ENCODE measurements around the gene OR11L1.

Gene OR11L1, protein sequence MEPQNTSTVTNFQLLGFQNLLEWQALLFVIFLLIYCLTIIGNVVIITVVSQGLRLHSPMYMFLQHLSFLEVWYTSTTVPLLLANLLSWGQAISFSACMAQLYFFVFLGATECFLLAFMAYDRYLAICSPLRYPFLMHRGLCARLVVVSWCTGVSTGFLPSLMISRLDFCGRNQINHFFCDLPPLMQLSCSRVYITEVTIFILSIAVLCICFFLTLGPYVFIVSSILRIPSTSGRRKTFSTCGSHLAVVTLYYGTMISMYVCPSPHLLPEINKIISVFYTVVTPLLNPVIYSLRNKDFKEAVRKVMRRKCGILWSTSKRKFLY

DNA sequence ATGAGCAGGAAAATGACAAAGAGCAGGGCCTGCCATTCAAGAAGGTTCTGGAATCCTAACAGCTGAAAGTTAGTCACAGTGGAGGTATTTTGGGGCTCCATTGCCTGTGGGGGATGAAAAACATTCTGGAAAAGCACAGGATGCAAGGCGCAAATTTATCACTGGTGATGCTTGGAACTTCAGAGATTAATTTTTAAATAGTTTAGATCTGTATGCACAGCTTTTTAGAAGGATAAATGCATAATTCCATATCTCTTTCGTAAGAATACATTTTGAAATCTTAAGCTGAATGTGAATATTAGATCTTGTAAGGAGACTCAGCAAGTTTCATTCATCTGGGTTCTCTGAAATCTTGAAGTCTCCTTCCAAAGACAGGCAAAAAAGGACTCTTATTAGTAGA is at the start of gene OR11L1:
Gene OR11L1 (minus strand): TSS at position 101 of the 400 bp plus-strand sequence. CDS start 0 bp downstream, at position 101.
- no peak for DNase-seq

DNA sequence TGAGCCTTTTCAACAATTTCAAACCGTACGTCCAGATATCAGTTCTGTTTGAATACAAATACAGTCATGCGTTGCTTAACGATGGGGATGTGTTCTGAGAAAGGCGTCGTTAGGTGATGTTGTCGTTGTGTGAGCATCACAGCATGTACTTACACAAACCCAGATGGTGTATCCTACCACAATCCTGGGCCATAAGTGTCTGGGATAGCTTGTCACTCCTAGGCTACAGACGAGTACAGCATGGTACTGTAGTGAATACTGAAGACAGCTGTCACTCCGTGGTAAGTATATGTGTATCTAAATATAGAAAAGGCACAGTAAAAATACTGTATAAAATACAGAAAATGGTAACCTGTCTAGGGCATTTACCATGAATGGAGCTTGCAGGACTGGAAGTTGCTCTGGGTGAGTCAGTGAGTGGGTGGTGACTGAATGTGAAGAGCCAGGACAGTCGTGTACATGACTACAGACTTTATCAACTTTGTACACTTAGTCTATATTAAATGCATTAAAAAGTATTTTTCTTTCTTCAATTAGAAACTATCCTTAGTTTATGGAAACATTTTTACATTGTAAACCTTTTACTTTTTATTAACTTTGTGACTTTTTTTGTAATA is 43.2 kb upstream of the OR11L1 start:
- DNase-seq = no peak

DNA sequence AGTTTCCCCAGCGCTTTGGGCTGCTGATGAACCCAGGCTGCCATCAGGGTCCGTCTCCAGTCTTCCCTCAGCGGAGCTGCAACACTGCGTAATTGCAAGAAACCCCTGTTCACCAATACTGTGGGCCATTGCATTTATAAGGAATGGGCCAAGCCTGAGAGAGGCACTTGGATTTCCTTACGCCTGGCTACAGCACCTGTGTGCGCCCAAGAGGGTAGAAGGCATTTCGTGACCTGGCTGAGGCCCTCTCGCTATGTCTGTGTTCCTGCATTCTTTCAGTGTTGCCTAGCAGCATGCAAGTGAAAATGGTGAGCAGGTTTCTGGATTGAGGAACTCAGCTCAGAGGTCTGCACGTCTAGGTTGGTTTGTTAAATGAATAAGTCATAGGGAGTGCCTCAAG is 41.6 kb upstream of the OR11L1 start:
- no peak for DNase-seq

DNA sequence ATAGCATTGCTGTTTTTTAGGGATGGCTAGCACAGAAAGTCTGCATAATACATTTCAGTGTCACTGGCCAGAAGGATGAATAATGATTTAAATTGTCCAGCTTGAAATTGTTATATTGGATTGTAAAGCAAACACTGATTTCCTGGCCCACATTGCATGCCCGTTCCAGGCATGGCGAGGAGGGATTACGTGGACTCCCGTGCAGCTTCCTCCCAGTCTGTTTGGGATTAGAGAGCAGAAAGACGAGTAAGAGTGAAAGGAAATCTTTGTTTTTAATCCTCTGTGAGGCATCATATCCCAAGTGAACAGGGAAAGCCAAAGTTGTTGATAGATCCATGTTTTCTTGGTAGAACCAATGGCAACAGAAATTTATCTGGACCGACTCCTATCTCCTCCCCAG is 23.7 kb upstream of the OR11L1 start:
- DNase-seq = no peak

DNA sequence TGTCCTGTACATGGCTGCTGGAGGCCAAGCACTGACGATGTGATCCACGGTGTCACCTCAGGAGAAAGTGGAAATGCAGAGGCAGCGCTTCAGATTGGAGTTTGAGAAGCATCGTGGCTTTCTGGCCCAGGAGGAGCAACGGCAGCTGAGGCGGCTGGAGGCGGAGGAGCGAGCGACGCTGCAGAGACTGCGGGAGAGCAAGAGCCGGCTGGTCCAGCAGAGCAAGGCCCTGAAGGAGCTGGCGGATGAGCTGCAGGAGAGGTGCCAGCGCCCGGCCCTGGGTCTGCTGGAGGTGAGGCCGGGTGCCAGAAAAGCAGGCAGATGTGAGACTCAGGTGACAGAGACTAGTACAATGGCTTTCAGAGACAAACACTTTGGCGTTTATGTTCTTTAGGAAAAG is 22.9 kb upstream of the OR11L1 start:
- DNase-seq = no peak

GRCh38 chr1:247862756-247863155 is 21.1 kb upstream of the OR11L1 start:
- no peak for DNase-seq

DNA sequence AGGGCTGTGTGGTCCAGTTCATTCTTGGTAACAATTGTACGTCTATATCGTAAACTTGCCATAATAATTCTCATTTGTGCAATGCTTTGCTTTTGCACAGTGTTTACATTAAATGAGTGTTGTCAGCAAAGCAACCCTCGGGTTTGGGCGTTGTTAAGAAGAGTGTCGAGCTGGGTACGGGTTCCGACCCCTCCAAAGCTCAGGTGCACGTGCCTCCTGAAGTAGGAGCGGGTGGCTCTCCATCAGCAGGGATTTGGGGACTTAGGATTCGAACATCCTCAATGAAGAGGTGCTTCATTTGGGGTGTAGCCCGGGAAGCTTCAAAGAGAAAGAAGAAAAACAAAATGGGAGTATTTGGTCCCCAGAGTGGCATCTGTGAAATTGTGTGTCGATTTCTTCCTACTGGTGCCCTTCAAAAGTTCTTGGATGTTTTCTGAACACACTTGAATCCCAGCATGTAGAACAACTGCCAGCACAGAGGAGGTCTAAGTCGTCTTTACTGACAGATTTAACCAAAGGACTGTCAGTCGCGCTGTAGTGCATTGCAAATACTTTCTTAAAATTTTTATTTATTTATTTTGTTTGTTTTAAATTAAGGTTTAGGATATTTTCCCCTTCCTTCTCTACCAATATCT is 16.4 kb upstream of the OR11L1 start:
- no peak for DNase-seq

DNA sequence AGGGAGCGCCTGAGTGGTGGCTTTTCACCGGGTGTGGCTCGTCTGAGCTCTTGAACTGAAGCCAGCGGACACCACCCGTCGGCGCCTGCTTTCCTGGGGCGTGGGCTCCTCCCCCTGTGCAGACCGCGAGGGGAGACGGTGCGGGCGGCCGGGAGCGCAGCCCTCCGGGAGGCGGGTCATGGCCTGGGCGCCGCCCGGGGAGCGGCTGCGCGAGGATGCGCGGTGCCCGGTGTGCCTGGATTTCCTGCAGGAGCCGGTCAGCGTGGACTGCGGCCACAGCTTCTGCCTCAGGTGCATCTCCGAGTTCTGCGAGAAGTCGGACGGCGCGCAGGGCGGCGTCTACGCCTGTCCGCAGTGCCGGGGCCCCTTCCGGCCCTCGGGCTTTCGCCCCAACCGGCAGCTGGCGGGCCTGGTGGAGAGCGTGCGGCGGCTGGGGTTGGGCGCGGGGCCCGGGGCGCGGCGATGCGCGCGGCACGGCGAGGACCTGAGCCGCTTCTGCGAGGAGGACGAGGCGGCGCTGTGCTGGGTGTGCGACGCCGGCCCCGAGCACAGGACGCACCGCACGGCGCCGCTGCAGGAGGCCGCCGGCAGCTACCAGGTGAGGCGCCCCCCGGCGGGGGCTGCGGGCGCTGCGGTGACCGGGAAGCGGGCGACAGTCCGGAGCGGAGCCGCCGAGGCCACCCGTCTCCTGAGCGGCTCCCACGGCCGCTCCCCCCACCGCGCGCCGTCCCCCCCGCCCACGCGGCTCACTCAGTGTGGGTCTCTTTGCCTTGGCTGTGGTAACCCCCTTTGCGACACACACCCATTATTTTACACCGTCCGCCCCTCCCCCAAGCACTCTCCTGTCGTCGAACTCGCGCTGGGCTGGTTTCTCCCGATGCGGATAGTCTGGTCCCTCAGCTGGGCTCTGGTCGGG is 15.6 kb upstream of the OR11L1 start, which contains the start of gene TRIM58:
Gene TRIM58 (plus strand): TSS at position 119 of the 916 bp plus-strand sequence. CDS start 60 bp downstream, at position 179.
- DNase-seq = peak; percentile 58

DNA sequence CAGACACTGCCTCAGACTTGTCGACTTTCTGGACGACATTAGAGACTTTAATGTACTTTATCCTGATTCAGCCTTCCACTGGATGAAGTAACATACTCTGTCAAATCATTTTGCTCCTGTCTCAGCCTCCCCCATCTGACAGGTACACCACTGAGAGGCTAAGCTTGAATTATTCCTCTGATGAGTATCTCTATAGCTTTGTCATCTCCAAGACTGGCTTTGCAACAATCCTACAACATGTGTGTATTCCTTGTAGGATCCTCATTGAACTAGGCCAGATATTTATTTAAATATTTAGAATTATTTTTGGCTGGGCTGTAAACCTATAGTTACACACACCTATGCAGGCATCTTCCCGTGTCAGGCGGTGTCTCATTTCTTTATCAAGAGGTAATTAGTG is 14.2 kb upstream of the OR11L1 start:
- no peak for DNase-seq

DNA sequence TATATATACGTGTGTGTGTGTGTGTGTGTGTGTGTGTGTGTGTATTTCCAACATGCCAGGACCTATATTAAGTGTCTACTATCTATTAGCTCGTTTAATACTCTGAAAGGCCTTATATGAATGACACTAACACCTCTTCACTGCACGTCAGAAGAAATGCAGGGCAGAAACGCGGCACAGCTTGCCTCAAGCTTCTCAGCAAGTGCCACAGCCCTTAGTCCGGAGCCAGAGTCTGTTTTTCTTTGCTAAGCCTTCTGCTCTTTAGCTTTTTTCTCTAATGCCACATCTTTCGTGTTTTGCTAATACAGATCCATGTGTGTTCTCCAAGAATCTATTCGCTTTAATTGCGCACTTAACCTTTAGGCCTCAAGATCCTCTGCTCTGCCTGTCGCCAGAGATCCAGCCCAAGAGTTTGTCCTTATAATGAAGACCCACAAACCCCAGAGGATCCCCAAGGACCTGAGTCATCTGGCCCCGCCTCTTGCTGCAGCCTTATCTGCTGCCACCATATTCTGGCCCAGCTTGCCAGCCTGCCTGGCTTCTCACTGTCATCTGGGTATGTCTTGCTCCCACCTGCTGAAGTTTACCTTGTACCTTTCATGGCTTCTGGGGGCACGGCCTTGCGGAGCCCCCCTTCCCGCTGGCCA is 13.3 kb upstream of the OR11L1 start:
- no peak for DNase-seq

DNA sequence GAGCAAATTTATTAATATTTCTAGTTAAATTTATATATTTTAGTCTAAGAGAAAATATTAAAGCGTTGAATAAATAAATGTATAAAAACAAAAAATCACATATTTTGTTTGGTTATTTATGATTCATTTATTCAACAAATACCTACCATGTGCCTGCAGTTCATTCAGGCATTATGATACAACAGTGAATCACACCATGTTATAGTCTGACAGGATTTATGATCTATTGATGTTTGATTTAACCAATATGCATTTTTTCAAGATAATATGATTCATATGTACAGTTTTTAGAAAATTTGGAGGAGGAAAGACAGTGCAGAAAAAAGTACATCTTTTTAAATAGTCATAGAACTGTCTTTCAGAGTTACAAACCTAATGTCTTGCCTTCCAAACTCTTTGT is 7.9 kb upstream of the OR11L1 start:
- no peak for DNase-seq

GRCh38 chr1:247848346-247848745 is 6.7 kb upstream of the OR11L1 start:
- DNase-seq = no peak

DNA sequence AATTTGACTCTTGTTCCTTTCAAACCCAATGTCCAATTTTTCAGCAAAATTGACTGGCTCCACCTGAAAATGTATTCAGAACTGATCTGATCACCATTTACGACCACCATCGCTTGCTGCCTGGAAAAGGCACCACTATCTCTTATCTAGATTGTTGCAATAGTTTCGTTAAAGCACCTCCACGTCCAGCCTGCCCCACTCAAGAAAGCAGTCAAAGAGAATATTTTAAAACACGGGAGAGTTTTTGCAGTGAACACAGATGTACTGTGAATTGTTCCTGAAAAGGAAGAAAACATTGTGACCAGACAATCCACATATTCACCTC is 4.0 kb upstream of the OR11L1 start:
- DNase-seq = no peak

GRCh38 chr1:247845011-247845692 is 3.5 kb upstream of the OR11L1 start:
- DNase-seq = no peak

DNA sequence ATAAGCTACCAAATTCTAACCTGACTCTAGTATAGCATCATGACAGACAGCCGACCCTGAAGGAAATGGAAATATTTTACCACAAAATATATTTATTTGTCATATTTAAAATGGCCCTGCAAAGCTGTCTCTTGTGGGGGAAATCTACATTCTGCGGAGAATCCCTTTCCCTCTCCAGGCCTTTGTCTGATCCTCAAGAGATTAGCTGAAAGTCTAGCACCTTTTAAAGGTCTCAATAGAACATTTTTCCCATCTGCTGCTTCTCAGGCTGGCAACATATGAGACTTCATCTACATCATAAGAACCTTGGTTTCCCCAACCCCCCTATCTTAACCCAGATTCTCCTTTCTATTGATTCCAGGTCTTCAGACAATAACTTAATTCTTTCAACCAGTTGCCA is 1.7 kb upstream of the OR11L1 start:
- no peak for DNase-seq

GRCh38 chr1:247840818-247841217 is 878 bp downstream of the OR11L1 start:
- DNase-seq = no peak

DNA sequence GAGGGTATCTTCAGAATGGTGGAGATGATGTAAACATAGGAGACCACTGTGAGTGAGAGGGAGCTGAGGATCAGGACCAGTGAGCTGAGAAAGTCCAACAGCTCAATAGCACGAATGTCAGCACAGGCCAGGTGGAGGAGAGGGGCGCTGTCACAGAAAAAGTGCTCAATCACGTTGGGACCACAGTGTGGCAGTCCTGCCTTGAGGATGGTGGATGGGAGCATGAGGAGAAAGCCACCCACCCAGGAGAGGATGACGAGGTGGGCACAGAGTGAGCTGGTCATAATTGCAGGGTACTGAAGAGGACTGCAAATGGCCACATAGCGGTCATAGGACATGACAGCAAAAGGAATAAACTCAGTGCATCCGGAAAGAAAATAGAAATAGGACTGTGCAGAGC is 8.1 kb downstream of the OR11L1 start:
- no peak for DNase-seq

DNA sequence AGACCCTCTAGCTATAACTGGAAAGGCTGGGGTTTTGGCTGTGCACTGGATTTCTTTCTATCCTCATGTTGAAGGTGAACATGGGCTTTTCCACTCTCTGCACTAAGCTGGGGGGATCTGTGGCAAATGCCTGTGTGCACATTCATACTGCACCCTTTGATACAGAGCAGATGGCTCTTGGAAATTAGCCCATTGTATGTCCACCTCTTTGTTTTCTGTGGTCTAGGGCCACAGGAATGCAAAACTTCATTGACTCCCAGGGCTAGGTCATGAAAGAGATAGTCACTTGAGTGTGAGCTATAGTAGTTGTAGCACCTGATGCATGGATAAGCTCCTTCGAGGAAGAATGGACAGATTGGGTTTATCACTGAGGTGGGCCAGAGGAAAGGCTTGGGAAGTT is 12.0 kb downstream of the OR11L1 start:
- no peak for DNase-seq

DNA sequence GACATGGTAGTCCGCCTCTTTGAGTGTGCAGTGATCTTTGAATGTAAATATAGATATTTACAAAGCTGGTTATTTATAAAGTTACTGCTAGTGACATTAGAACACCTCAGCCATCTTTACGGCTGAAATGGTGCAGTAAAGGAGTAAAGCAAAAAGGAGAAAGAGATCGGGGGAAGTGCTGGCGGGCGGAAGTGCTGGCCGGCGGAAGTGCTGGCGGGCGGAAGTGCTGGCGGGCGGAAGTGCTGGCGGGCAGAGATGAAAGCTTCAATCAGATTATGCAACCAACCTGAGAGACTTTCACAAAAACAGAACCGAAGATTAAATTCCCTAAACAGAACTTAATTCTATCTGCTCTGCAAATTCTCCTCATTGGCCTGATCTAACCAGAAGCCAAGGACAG is 16.3 kb downstream of the OR11L1 start:
- DNase-seq = no peak

GRCh38 chr1:247824023-247824422 is 17.7 kb downstream of the OR11L1 start, which contains the start of gene OR14A16:
Gene OR14A16, minus strand, starts transcription at chr1:247824119. Its CDS starts 8,390 bp downstream, at chr1:247815729.
- DNase-seq = no peak

DNA sequence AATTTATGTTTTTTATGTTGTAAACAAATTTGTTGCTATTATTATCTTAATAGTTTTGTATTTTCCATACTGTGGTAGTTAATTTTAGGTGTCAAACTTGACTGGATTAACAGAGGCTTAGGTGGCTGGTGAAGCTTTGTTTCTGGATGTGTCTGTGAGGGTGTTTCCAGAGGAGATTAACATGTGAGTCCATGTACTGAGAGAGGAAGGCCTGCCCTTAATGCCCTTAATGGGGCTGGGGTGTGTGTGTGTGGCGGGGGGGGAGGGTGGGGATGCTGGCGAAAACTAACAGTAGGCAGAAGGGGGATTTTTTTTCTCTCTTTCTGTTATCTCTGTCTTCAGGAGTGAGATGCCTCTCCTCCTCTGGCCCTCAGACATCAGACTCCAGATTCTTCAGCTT is 19.6 kb downstream of the OR11L1 start:
- DNase-seq = no peak

DNA sequence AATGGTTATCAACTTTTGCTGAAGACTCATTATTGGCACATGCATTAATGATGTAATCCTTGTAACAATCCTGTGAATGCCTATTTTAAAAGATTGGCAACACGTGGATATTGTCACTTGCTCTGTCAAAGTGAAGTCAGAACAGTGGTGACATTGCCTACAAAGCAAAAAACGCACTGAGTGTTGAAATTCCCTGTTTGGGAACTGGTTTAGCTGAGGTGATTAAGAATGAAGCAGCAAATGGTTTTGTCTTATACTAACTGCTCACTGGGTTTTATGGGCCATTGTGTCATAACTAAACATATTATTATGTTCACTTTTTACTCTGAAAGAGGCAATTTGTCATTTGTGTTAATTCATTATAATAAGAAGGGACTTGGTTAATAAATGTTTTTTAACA is 29.1 kb downstream of the OR11L1 start:
- DNase-seq = no peak
